Epidermal melanocyte (primary cell): ENCODE measurements around the gene KLHL42.
"Not testable (repeated sequence)": the region's sequence is repeated elsewhere in the genome, so short reads cannot be mapped to it uniquely, and the experiment has no call there.

Experiments used
- DNase-seq: peaks from one replicate; pipeline ENCODE4 v3.0.0; 2011; ENCODE audit warnings: low spot score; ENCODE audit not compliant: insufficient read length

The KLHL42 gene

GRCh38 chr12:27779920-27780611 is at the start of gene KLHL42, which contains the start of gene MANSC4:
Gene KLHL42, plus strand, starts transcription at chr12:27780233. Its CDS starts 98 bp downstream, at chr12:27780331.
Gene MANSC4, minus strand, starts transcription at chr12:27780236. Its CDS starts 8,960 bp downstream, at chr12:27771276.
- peak; percentile 51 for DNase-seq

DNA sequence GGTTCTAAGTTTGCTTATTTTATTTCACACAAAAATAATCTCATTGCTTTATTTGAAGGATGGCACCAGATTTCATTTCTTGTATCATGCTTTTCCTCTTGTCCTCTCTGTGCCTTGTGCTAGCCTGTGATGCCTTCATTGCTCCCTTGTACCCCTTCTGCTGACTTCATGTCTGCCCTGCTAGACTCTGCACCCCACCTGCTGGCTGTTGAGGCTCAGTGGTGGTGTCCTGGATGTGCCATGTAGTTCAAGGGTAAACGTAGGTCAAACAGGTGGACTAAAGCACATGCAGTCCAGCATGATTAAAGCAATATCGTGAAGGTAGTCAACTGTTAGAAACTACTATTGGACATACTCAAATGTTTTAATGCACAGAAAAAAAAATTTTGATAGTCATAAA is 47.8 kb upstream of the KLHL42 start:
- DNase-seq, result no peak

DNA sequence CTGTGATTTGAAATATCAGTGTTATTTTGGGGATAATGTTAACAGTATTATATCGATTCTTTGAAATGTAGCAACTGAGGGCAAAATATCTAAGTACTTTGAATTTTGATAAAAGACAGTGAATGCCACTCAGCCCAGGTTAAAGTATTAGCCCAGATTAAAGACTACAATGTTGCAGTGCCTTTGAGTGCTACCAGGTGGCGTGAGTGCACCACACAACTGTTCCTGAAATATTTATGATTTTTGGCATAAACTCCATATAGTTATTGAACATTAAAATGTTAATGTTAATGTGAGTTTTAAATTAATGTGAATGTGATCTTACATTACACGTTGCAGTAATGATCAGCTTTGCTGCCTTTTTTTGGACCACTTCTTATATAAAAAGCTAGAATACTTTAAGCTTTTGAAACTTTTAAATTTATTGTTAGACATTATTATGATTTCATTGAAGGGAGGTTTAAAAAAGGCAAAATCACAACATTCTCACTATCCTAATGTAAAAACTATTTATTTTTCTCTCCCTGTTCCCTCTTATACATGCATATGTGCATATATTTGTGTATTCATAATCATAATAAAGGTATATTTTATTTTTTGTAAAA is 46.9 kb upstream of the KLHL42 start:
- DNase-seq, result no peak

DNA sequence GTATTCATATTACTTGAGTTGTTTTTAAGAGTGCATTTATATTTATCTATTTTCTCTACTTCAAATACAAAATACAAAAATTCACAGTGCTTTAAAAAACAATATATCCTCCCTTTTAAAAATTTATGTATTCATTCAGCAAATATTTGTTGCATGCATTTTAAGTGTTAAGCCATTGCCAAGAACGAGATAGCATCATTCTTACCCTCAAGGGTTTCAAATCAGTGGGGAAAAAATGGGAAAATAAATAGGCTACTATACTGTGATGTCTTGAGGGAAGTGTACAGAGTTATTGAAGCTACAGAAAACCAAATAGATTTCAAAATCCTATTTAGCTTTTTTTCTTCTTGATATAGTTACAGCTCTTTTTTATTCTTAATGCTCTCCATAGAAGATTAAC is 46.2 kb upstream of the KLHL42 start:
- DNase-seq, result no peak

GRCh38 chr12:27734321-27734720 is 45.7 kb upstream of the KLHL42 start:
- not testable (repeated sequence) for DNase-seq

DNA sequence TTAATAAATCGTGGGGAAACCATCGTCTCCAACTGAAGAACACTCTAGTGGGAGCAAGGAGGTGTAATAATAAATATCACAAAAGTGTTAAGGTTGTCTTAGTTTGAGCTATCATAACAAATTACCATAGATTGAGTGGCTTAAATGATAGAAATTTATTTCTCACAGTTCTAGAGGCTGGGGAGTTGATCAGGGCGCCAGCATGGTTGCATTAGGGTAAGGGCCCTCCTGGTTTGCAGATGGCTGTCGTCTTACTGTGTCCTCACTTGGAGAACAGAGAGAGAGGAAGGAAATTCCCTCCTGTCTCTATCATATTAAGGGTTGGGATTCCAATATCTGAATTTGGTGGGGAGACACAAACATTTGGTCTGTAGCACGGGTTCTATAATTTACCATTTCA is 36.4 kb upstream of the KLHL42 start:
- no peak for DNase-seq

GRCh38 chr12:27745734-27746133 is 34.3 kb upstream of the KLHL42 start:
- not testable (repeated sequence) for DNase-seq

- no peak for DNase-seq
These were observed 32.8 kb upstream of the KLHL42 start for GRCh38 chr12:27747111-27747820.

GRCh38 chr12:27751386-27752047 is 28.5 kb upstream of the KLHL42 start:
- DNase-seq, result no peak

DNA sequence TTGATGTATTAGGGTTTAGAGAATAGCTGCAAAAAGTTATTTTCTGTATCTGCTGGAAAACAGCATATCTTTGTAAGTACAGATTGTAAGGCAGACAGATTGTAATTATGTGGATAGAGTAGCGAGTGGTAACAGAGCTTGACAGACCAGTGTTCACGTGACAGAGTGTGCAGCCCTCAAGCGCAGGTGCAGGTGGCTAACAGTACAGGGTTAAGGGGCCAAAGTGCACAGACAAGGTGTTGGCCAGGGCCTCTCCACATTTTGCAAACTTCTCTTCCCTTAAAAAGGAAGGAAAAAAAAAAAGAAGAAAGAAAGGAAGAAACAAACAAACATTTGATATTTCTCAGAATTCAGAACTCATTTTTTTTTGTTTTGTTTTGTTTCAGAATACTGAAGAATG is 25.2 kb upstream of the KLHL42 start:
- no peak for DNase-seq

DNA sequence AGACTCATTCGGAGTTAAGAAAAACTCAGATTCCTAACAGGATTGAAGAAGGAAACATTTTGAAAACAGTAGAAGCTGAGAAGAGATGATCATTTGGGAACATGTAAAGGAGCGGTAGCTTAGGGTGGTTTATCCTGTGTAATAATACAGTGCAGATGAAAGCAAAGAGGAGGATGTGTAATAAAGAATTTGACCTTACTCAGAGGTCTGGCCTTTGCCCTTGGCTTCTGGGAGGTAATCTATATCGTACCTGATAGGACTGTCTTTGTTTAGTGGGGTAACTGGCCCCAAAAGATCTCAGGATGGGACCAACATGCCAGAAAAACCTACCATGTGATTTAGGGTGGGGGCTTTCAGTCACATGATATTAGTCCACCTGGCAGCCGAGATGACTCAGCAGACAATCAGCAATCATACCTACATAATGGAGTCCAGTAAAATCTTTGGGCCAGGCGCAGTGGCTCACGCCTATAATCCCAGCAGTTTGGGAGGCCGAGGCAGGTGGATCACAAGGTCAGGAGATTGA is 23.3 kb upstream of the KLHL42 start:
- DNase-seq, result no peak

DNA sequence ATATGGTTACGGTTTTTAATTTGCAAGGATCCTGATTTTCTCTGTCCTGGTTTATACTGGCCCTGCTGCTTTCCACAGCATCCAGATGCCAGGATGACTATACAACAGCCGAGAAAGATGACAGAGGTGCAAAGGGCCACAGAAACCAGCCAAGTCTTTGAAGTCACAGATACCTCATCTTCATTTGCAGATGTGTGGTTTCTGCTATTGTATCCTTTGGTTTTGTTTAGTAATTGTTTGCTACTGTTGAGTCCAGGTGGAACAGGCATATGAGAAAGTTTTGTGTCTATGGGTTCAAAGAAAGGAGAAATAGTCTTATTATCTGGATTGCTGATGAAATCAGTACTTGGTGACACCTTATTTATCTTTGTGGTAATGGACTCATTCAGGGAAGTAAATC is 17.3 kb upstream of the KLHL42 start:
- no peak for DNase-seq

DNA sequence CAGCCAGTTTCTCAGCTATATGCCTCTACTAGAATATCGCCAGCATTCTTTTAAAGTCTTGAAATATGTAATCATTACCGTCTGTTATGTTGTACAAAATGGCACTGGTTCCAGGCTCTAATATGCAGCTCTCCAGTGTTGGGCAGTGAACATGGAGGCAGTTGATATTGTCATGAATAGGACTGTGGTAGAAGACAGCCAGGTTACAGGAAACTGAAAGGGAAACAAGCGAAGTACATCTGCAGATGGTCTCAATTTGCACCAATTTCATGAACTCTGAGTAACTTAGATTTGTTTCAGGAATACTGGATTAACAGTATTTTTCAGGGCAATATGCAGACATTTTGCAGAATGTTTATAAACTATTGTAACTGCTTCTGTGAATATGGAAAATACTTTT is 13.4 kb upstream of the KLHL42 start:
- no peak for DNase-seq

- DNase-seq, result no peak
These were observed 10.8 kb upstream of the KLHL42 start for GRCh38 chr12:27769142-27769673.

GRCh38 chr12:27771481-27772327 is 8.3 kb upstream of the KLHL42 start:
- no peak for DNase-seq

- DNase-seq, result no peak
These were observed 7.5 kb upstream of the KLHL42 start for GRCh38 chr12:27772328-27773049.

DNA sequence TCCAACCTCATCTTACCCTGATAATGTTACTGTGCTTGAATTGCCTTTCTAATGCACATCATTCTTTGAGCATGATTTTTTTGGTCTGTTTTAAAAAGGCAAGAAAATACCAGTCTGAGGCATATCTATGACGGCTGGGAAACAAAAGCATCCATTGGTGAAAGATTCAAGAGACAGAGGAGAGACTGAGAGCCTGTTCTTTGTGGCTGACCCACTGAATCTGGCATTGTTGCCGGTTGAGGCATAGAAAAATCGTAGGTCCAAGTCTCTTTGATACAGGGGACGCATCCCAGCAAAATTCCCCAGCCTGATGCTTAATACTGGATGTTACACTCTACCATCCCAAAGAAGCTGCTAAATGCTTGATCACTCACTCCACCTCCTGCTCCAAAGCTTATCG is 2.9 kb upstream of the KLHL42 start:
- no peak for DNase-seq

- DNase-seq, result no peak
These were observed 1.8 kb upstream of the KLHL42 start for GRCh38 chr12:27778206-27778605.

- DNase-seq, result no peak
These were observed 565 bp upstream of the KLHL42 start for GRCh38 chr12:27779416-27779919.
